T-helper 17 cell (primary cell): ENCODE data around the gene QPCT. TPM values are rescaled to one million over a fixed set of nuclear protein-coding genes. Genes with fewer than 3 reads are reported as not detected.
"Not testable (repeated sequence)": the region's sequence is repeated elsewhere in the genome, so short reads cannot be mapped to it uniquely, and the experiment has no call there.

Experiments
- ATAC-seq: fragments of 150-1000 bp; cut with Tn5 transposase; 2 replicates; pipeline ENCODE4 v1.10.0; 2021; ENCODE audit warnings: mild to moderate bottlenecking, moderate library complexity
- DNase-seq, 3 donors: peaks; one replicate each; pipeline versions ENCODE4 v3.0.0 to v3.0.0-alpha.2; 2020 to 2021
- H3K9me3 ChIP-seq: one replicate; pipeline ENCODE4 v1.7.0; 2013; ENCODE audit warnings: low read length, mild to moderate bottlenecking; ENCODE audit not compliant: control insufficient read depth, poor library complexity, severe bottlenecking
- H3K27ac Mint-ChIP-seq: one replicate; pipeline ENCODE4 v1.8.0; 2022; ENCODE audit warnings: mild to moderate bottlenecking, moderate library complexity, mixed read lengths
- H3K27me3 Mint-ChIP-seq: one replicate; pipeline ENCODE4 v1.8.0; 2022; ENCODE audit warnings: mixed read lengths
- H3K36me3 Mint-ChIP-seq: one replicate; pipeline ENCODE4 v1.8.0; 2022; ENCODE audit warnings: low read depth, mixed read lengths
- H3K4me1 Mint-ChIP-seq: one replicate; pipeline ENCODE4 v1.8.0; 2022; ENCODE audit warnings: mild to moderate bottlenecking, mixed read lengths
- H3K4me3 Mint-ChIP-seq: one replicate; pipeline ENCODE4 v1.8.0; 2022; ENCODE audit warnings: mild to moderate bottlenecking, moderate library complexity, mixed read lengths
- total RNA-seq, 4 donors: library from RNA in 2 of 4; stranded (reverse) in 2 of 4; gene quantifications; one replicate each; pipeline ENCODE4 v1.2.3 and lab custom pipeline; 2022 to 2026

QPCT gene
- 1 to 10 TPM in 1 of 2 donors, under 1 TPM in 1; 0.78 to 1.0 TPM for total RNA-seq
- total RNA-seq (lab: John Stamatoyannopoulos, UW), result 0.15 to 9.9 reads per million in 2 donors

GRCh38 chr2:37344453-37345361, at the start of gene QPCT:
Gene QPCT (plus strand): TSS chr2:37344630. CDS start chr2:37344732, 102 bp downstream.
- ATAC-seq (peak; percentile 90), DNase-seq (peak; percentile 48 to 51 (median 49))
- H3K9me3 ChIP-seq, result no peaks in the 10 kb centered on the region
- no peaks in the 10 kb centered on the region for H3K36me3 Mint-ChIP-seq
- peak within 1 kb of the TSS; percentile 68 for H3K27ac Mint-ChIP-seq
- peaks cover 16% of the 10 kb centered on the region for H3K4me1 Mint-ChIP-seq
- H3K27me3 Mint-ChIP-seq, result peaks cover 7% of the 10 kb centered on the region
- H3K4me3 Mint-ChIP-seq, result peak within 1 kb of the TSS; percentile 91

GRCh38 chr2:37294858-37295257, 49.6 kb upstream of the QPCT start:
- H3K27ac Mint-ChIP-seq, result not testable (repeated sequence)

DNA sequence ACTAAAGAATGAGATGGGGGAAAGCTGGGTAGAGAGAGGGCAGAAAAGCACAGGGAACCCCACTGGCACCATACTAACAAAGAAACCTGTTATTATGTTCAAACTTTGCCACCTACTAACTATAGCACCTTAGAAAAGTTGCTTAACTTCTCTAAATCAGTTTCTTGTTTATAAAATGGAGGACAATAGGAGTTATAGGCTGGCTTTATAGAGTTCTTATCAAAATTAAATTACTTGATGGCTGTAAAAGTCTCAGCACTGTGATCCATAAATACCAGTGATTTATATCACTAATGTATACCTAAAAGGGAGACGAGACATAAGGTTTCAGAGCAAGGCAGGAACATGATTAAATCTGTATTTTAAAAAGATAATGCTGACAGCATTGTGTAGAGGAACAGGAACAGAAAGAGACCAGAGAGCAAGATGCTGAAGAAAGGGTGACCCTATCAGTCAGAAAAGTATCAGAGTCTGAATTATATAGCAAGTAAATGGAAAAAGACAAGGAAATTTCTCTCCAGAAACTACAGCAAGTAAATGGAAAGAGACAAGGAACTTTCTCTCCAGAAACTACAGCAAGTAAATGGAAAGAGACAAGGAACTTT, 48.9 kb upstream of the QPCT start:
- Mint-ChIP-seq H3K4me3 (no peak overlapping the region), H3K36me3 (peaks cover 4% of the 10 kb centered on the region), H3K4me1 (peaks cover 17% of the 10 kb centered on the region), H3K27ac (no peak overlapping the region), H3K27me3 (no peaks in the 10 kb centered on the region)
- DNase-seq (no peak), ATAC-seq (no peak)
- H3K9me3 ChIP-seq, result no peaks in the 10 kb centered on the region

More at GRCh38 chr2:37294858-37295257, 49.6 kb upstream of the QPCT start:
- not testable (repeated sequence) for H3K9me3 ChIP-seq, ATAC-seq, DNase-seq, H3K4me3 Mint-ChIP-seq, H3K27me3 Mint-ChIP-seq, H3K36me3 Mint-ChIP-seq
- peaks cover 17% of the 10 kb centered on the region for H3K4me1 Mint-ChIP-seq

DNA sequence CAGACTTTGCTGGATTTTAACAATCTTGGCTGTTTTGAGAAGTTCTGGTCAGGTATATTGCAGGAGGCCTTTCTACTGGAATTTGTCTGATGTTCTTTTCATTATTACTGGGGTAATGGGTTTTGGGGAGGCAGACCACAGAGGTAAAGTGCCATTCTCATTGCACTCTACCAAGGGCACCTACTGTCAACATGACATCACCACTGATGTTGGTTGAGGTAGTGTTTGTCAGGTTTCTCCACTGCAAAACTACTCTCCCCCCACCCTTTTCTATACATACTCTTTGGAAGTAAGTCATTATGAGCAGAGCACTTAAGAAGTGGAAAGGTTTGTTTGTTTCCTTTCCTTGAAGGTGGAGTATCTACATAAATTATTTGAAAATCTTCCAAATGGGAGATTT, 46.8 kb upstream of the QPCT start:
- DNase-seq (no peak), ATAC-seq (no peak)
- H3K36me3 Mint-ChIP-seq, result no peaks in the 10 kb centered on the region
- no peak overlapping the region for H3K4me3 Mint-ChIP-seq
- peaks cover 11% of the 10 kb centered on the region for H3K4me1 Mint-ChIP-seq
- H3K27me3 Mint-ChIP-seq, result no peaks in the 10 kb centered on the region
- no peak overlapping the region for H3K27ac Mint-ChIP-seq
- no peaks in the 10 kb centered on the region for H3K9me3 ChIP-seq

- no peak for ATAC-seq
- H3K36me3 Mint-ChIP-seq, result no peaks in the 10 kb centered on the region
These were observed 44.3 kb upstream of the QPCT start for GRCh38 chr2:37300146-37300545.

DNA sequence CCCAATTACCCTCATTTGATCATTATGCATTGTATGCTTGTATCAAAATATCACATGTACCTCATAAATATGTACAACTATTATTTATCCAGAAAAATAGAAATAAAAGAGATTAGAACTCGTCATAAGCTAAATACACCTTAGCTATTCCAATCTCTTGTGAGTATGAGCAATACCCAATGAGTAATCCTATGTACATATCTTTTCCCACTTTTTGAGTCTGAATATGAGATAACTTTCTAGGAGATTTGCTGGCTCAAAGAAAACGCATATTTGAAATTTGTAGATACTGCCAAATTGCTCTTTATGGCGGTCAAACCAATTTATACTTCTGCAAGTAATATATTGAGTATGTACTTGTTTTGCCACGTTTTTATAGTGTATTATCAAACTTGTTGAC, 43.9 kb upstream of the QPCT start:
- Mint-ChIP-seq H3K4me3 (no peak overlapping the region), H3K4me1 (peaks cover 7% of the 10 kb centered on the region), H3K27ac (no peak overlapping the region), H3K27me3 (no peaks in the 10 kb centered on the region), H3K36me3 (no peaks in the 10 kb centered on the region)
- DNase-seq (no peak), ATAC-seq (no peak)
- no peaks in the 10 kb centered on the region for H3K9me3 ChIP-seq

More at GRCh38 chr2:37300146-37300545, 44.3 kb upstream of the QPCT start:
- no peak for DNase-seq
- Mint-ChIP-seq H3K27me3 (no peaks in the 10 kb centered on the region), H3K27ac (no peak overlapping the region), H3K4me3 (no peak overlapping the region), H3K4me1 (peaks cover 10% of the 10 kb centered on the region)
- no peaks in the 10 kb centered on the region for H3K9me3 ChIP-seq

GRCh38 chr2:37301408-37301807, 43.0 kb upstream of the QPCT start:
- H3K9me3 ChIP-seq, result no peaks in the 10 kb centered on the region
- peaks cover 5% of the 10 kb centered on the region for H3K4me1 Mint-ChIP-seq
- no peaks in the 10 kb centered on the region for H3K36me3 Mint-ChIP-seq
- DNase-seq (no peak), ATAC-seq (no peak)
- no peak overlapping the region for H3K4me3 Mint-ChIP-seq
- H3K27me3 Mint-ChIP-seq, result no peaks in the 10 kb centered on the region
- no peak overlapping the region for H3K27ac Mint-ChIP-seq

GRCh38 chr2:37302701-37303252, 41.7 kb upstream of the QPCT start:
- Mint-ChIP-seq H3K36me3 (no peaks in the 10 kb centered on the region), H3K4me1 (peaks cover 5% of the 10 kb centered on the region), H3K27ac (no peak overlapping the region), H3K4me3 (no peak overlapping the region), H3K27me3 (no peaks in the 10 kb centered on the region)
- DNase-seq, result no peak
- no peaks in the 10 kb centered on the region for H3K9me3 ChIP-seq
- ATAC-seq, result no peak

GRCh38 chr2:37306024-37306423, 38.4 kb upstream of the QPCT start:
- DNase-seq (no peak), ATAC-seq (no peak)
- no peaks in the 10 kb centered on the region for H3K27me3 Mint-ChIP-seq
- H3K4me3 Mint-ChIP-seq, result no peak overlapping the region
- no peak overlapping the region for H3K27ac Mint-ChIP-seq
- H3K9me3 ChIP-seq, result no peaks in the 10 kb centered on the region
- peaks cover 8% of the 10 kb centered on the region for H3K4me1 Mint-ChIP-seq
- peaks cover 2% of the 10 kb centered on the region for H3K36me3 Mint-ChIP-seq

DNA sequence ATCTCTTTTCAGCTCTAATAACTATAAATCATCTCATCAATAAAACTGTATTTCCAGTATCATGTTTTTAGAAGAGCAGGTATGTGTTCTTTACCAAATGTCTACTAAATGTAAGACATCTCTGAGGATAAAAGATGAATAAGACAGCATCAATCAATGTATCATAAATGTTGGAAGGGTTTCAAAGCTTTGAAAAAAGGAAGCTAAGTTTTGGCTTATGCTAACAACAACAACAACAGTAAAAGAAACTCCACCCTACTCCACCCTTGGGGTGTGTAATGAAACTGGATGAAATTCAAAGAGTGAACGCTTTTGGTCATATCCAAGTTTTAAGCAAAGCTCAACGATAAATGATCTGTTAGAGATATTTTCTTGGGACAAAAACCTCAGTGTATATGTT, 36.9 kb upstream of the QPCT start:
- ATAC-seq (no peak), DNase-seq (no peak)
- Mint-ChIP-seq H3K4me1 (peaks cover 13% of the 10 kb centered on the region), H3K36me3 (peaks cover 2% of the 10 kb centered on the region), H3K27ac (no peak overlapping the region), H3K27me3 (no peaks in the 10 kb centered on the region), H3K4me3 (no peak overlapping the region)
- H3K9me3 ChIP-seq, result no peaks in the 10 kb centered on the region

DNA sequence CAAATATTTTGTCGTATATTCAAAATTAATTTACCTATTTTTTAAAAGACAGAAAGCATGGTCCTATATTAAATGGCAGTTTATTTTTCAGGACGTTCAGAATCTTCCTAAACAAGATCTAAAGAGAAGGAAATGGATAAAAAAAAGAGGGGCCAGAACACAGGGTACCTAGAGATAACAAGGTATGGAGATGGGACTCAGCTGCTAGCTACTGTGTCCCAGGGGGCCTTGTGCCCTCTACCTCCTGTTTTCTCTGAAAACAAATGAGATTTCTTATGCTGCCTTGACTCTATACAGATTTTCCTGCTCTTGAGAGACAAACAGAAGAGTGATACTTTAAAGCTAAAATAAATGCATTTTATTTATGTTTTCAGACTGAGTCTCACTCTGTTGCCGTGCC, 29.1 kb upstream of the QPCT start:
- Mint-ChIP-seq H3K36me3 (no peaks in the 10 kb centered on the region), H3K4me3 (no peak overlapping the region), H3K27ac (no peak overlapping the region), H3K4me1 (peaks cover 40% of the 10 kb centered on the region), H3K27me3 (no peaks in the 10 kb centered on the region)
- no peak for DNase-seq
- no peaks in the 10 kb centered on the region for H3K9me3 ChIP-seq
- no peak for ATAC-seq

GRCh38 chr2:37316181-37316580, 28.2 kb upstream of the QPCT start:
- no peak overlapping the region for H3K27ac Mint-ChIP-seq
- H3K9me3 ChIP-seq, result no peaks in the 10 kb centered on the region
- ATAC-seq, result no peak
- no peak overlapping the region for H3K4me3 Mint-ChIP-seq
- H3K36me3 Mint-ChIP-seq, result no peaks in the 10 kb centered on the region
- no peaks in the 10 kb centered on the region for H3K27me3 Mint-ChIP-seq
- H3K4me1 Mint-ChIP-seq, result peaks cover 34% of the 10 kb centered on the region
- no peak for DNase-seq

DNA sequence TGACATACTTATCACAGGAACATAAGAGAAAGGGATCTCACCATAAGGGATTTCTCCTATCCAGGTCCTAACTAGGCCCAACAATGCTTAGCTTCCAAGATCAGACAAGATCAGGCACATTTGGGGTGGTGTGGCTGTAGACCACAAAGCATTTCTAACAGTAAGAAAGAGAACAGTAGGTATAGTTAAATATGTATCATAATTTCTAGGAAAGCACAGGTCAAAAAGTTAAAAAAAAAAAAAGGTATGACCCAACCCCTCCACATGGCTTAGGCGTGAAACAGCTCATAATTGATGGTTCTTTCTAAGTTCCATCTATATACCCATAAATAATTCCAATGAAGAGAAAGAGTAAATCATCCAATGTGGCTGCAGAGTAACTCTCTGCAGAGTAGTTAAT, 26.7 kb upstream of the QPCT start:
- no peaks in the 10 kb centered on the region for H3K9me3 ChIP-seq
- H3K4me3 Mint-ChIP-seq, result peak overlapping the region; percentile 7
- no peaks in the 10 kb centered on the region for H3K36me3 Mint-ChIP-seq
- peaks cover 36% of the 10 kb centered on the region for H3K4me1 Mint-ChIP-seq
- H3K27ac Mint-ChIP-seq, result peak overlapping the region; percentile 34
- no peak for DNase-seq
- ATAC-seq, result no peak
- no peaks in the 10 kb centered on the region for H3K27me3 Mint-ChIP-seq
